Astrocyte of the spinal cord (primary cell): ENCODE data around the gene INTS6.

Source experiments
- DNase-seq: peaks from one replicate; pipeline ENCODE4 v3.0.0; 2011; ENCODE audit warnings: low read depth, low spot score
- H3K4me3 ChIP-seq: 2 replicates; pipeline ENCODE4 v1.5.1; 2011; ENCODE audit warnings: low read depth, mild to moderate bottlenecking, low read length, moderate library complexity
- CTCF ChIP-seq: IDR thresholded peaks from 2 replicates; pipeline ENCODE4 v1.5.1; 2012; ENCODE audit warnings: low read depth, mild to moderate bottlenecking, low read length, inconsistent platforms
- in situ Hi-C: cut with HindIII; loops from 2 replicates; pipeline ENCODE4 v1.10.0; 2017; ENCODE audit warnings: low sequenced_read_pairs

INTS6 gene

GRCh38 chr13:51324714-51325420 lies 128.0 kb downstream of the INTS6 start:
- no peak for TF ChIP-seq CTCF
- no peak for DNase-seq
- in situ Hi-C loops: no loop called here
- H3K4me3 ChIP-seq: no peak overlapping the region

- DNase-seq: no peak
- no peak overlapping the region for H3K4me3 ChIP-seq
- in situ Hi-C loops: no loop called here
- no peak for TF ChIP-seq CTCF
These were observed 128.9 kb downstream of the INTS6 start for GRCh38 chr13:51323824-51324511.

- DNase-seq: no peak
- TF ChIP-seq CTCF: no peak
- no peak overlapping the region for H3K4me3 ChIP-seq
- in situ Hi-C loops: no loop called here
These were observed 130.0 kb downstream of the INTS6 start for GRCh38 chr13:51322826-51323225.

- no peak overlapping the region for H3K4me3 ChIP-seq
- in situ Hi-C loops: no loop called here
- DNase-seq: no peak
- TF ChIP-seq CTCF: no peak
These were observed 131.0 kb downstream of the INTS6 start for GRCh38 chr13:51321836-51322235.

GRCh38 chr13:51318876-51319275 lies 134.0 kb downstream of the INTS6 start:
- in situ Hi-C loops: no loop called here
- no peak for TF ChIP-seq CTCF
- no peak overlapping the region for H3K4me3 ChIP-seq
- no peak for DNase-seq

GRCh38 chr13:51318015-51318414 lies 134.8 kb downstream of the INTS6 start:
- no peak for DNase-seq
- no peak for TF ChIP-seq CTCF
- H3K4me3 ChIP-seq: no peak overlapping the region
- in situ Hi-C loops: no loop called here
